PC-9 (cell line): ENCODE data around the gene DYNLT2B.

Source experiments
- EZH2 ChIP-seq: fragments of 200-600 bp; sonication (generic); IDR thresholded peaks from 2 replicates; pipeline ENCODE4 v1.8.0; 2017; ENCODE audit warnings: antibody characterized with exemption, low read depth
- TF ChIP-seq, protein P1 (sequence below): fragments of 200-600 bp; sonication (generic); conservative IDR thresholded peaks from 2 replicates; pipeline ENCODE4 v1.6.1; 2017; ENCODE audit warnings: mixed run types, antibody characterized with exemption, mild to moderate bottlenecking, moderate library complexity

DNA sequence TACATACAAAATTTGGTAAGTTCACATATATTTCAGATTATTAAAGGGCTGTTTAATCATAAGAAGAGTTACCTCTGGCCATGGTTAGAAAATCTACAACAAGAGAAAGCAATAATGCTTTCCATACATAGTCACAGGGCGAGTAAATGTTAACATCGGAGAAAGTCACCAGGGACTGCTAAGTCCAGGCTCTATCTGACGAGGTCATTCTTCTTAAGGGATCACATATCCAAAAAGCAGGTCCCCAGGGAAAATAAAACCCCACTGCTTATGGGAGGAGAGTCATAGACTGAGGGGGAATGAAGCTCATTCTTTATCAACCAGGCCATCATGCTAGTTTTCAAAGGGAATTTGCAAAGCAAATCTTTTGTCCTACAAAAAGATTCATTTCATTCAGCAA lies 33.6 kb downstream of the DYNLT2B start:
- TF ChIP-seq, protein P1, sequence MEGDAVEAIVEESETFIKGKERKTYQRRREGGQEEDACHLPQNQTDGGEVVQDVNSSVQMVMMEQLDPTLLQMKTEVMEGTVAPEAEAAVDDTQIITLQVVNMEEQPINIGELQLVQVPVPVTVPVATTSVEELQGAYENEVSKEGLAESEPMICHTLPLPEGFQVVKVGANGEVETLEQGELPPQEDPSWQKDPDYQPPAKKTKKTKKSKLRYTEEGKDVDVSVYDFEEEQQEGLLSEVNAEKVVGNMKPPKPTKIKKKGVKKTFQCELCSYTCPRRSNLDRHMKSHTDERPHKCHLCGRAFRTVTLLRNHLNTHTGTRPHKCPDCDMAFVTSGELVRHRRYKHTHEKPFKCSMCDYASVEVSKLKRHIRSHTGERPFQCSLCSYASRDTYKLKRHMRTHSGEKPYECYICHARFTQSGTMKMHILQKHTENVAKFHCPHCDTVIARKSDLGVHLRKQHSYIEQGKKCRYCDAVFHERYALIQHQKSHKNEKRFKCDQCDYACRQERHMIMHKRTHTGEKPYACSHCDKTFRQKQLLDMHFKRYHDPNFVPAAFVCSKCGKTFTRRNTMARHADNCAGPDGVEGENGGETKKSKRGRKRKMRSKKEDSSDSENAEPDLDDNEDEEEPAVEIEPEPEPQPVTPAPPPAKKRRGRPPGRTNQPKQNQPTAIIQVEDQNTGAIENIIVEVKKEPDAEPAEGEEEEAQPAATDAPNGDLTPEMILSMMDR = no peak
- TF ChIP-seq EZH2 = no peak
